ENCODE data around the gene VPS35L.

DNA sequence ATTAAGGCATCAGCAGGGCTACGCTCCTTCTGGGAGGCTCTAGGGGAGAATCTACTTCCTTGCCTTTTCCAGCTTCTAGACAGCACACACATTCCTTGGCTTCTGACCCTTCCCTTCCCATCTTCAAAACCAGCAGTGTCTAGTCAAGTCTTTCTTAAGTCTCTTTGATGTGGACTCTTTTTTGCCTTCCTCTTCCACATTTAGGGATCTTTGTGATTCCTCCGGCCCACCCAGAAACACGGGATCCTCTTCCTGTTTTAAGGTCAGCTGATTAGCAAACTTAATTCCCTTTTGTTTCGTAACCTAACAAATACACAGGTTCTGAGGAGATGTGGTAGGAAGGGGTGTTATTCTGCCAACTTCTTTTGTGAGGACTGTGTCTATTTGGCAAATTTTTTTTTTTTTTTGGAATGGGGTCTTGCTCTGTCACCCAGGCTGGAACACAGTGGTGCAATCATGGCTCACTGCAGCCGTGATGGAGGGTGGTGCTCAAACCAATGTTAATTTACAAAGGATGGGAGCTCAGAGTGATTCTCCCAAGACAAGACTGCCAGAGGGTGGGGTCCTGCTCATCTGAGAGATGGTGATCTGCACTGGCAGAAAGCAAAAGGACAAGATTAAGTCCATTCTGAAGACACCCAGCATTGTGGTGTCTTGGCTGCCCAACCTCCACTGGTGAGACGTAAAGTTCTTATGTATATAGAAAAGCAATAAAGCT, 147.8 kb downstream of the VPS35L start:
- TF ChIP-seq, protein P1, sequence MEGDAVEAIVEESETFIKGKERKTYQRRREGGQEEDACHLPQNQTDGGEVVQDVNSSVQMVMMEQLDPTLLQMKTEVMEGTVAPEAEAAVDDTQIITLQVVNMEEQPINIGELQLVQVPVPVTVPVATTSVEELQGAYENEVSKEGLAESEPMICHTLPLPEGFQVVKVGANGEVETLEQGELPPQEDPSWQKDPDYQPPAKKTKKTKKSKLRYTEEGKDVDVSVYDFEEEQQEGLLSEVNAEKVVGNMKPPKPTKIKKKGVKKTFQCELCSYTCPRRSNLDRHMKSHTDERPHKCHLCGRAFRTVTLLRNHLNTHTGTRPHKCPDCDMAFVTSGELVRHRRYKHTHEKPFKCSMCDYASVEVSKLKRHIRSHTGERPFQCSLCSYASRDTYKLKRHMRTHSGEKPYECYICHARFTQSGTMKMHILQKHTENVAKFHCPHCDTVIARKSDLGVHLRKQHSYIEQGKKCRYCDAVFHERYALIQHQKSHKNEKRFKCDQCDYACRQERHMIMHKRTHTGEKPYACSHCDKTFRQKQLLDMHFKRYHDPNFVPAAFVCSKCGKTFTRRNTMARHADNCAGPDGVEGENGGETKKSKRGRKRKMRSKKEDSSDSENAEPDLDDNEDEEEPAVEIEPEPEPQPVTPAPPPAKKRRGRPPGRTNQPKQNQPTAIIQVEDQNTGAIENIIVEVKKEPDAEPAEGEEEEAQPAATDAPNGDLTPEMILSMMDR (IDR thresholded peaks at IDR 0.05): no peak
- no peak for TF ChIP-seq EZH2 (IDR thresholded peaks at IDR 0.05; ENCODE audit: borderline replicate concordance, insufficient read depth, low read depth, low read length, poor library complexity, severe bottlenecking)
